Transverse colon (tissue), 4 donors: ENCODE data around the gene RSRC1. TPM values are rescaled to one million over a fixed set of nuclear protein-coding genes. Genes with fewer than 3 reads are reported as not detected.

Source experiments
- DNase-seq: peaks from one replicate; pipeline ENCODE4 v3.0.0-alpha.2; 2019
- H3K27ac ChIP-seq, 4 donors: fragments of 200-600 bp; sonication (generic); 2 replicates each; pipeline ENCODE4 v1.5.1; 2016 to 2018; ENCODE audit warnings: inconsistent platforms in 4 of 4
- H3K27me3 ChIP-seq: fragments of 200-600 bp; sonication (generic); 2 replicates; pipeline ENCODE4 v1.5.1; 2017; ENCODE audit warnings: inconsistent platforms
- H3K36me3 ChIP-seq, 4 donors: fragments of 200-600 bp; sonication (generic); 2 replicates each; pipeline ENCODE4 v1.5.1; 2017 to 2019; ENCODE audit warnings: inconsistent platforms in 4 of 4
- H3K4me1 ChIP-seq, 4 donors: fragments of 200-600 bp; sonication (generic); 2 replicates each; pipeline ENCODE4 v1.5.1; 2017 to 2020; ENCODE audit warnings: inconsistent platforms in 4 of 4
- H3K4me3 ChIP-seq, 4 donors: fragments of 200-600 bp; sonication (generic); 1 replicate in 1 of 4; 2 replicates in 3 of 4; pipeline versions ENCODE4 v1.5.1 to v1.6.1; 2017 to 2019; ENCODE audit warnings: inconsistent platforms in 4 of 4
- H3K9me3 ChIP-seq, 2 donors: fragments of 200-600 bp; sonication (generic); 2 replicates each; pipeline ENCODE4 v1.5.1; 2017 to 2019; ENCODE audit warnings: inconsistent platforms in 2 of 2
- CTCF ChIP-seq, 5 experiments: fragments of 200-600 bp in 3 of 5; fragments of 450-650 bp in 2 of 5; sonication (generic) in 3 of 5; IDR thresholded peaks; 1 replicate in 2 of 5; 2 replicates in 3 of 5; pipeline ENCODE4 v1.5.1; 2016 to 2017; ENCODE audit warnings: antibody characterized with exemption in 5 of 5, inconsistent platforms in 3 of 5, mild to moderate bottlenecking in 2 of 5, moderate library complexity in 1 of 5
- EP300 ChIP-seq: sonication (generic); formaldehyde crosslinking; IDR thresholded peaks from one replicate; pipeline ENCODE4 v1.6.1; 2017; ENCODE audit warnings: antibody characterized with exemption, low read depth
- POLR2A ChIP-seq: fragments of 450-650 bp; IDR thresholded peaks from one replicate; pipeline ENCODE4 v1.6.1; 2016; ENCODE audit warnings: antibody characterized with exemption, mild to moderate bottlenecking, moderate library complexity
- POLR2AphosphoS5 ChIP-seq, 3 donors: sonication (generic); formaldehyde crosslinking; IDR thresholded peaks; one replicate each; pipeline ENCODE4 v1.6.1; 2016; ENCODE audit warnings: antibody characterized with exemption in 3 of 3
- WGBS, 2 donors: methylation state at CpG; one replicate each; pipeline ENCODE4 v1.1.5; 2018; ENCODE audit warnings: low coverage in 1 of 2; 5-methylcytosine and 5-hydroxymethylcytosine counted together
- in situ Hi-C, 4 donors: fragments of 200-750 bp; cut with MboI; loops; one replicate each; pipeline versions ENCODE4 v1.15.0 to v1.15.1; 2017; ENCODE audit warnings: low sequenced_read_pairs in 3 of 4, low pct_ligation_motif_present in 1 of 4, low pct_unique_long_range_greater_than_20kb in 1 of 4
- intact Hi-C: fragments of 100-400 bp; cut with DNase I; formaldehyde crosslinking; loops from one replicate; pipeline ENCODE4 v1.15.1; 2023; ENCODE audit warnings: low total_unique reads
- total RNA-seq, 4 donors: library from RNA; depleted of rRNA; stranded (reverse); fragments of >200 nt; gene quantifications; one replicate each; pipeline ENCODE4 v1.1.0, GENCODE V29; 2016

The RSRC1 gene
- total RNA-seq, 4 donors from 2014 or later, result 5.6 to 65.1 (median 37.1) TPM

- peaks cover 20 to 65% (median 47%) of the 10 kb centered on the region in 4 donors for H3K4me1 ChIP-seq
- no peak for DNase-seq
- WGBS, 2 donors, result 9% methylated on average over 15 to 37 of the region's 37 CpGs
- TF ChIP-seq POLR2AphosphoS5 (IDR thresholded peaks at IDR 0.05) (peak in 2 of 3 donors; percentile 7), POLR2A (no peak)
- peaks cover 76% of the 10 kb centered on the region for H3K27me3 ChIP-seq
- no peaks in the 10 kb centered on the region for H3K9me3 ChIP-seq
- intact Hi-C loops, result no loop called here
- H3K4me3 ChIP-seq, result peak overlapping the region in 1 of 4 donors; percentile 48
- in situ Hi-C loops, result no loop called here
- no peaks in the 10 kb centered on the region for H3K36me3 ChIP-seq
- no peak overlapping the region for H3K27ac ChIP-seq
Observed at GRCh38 chr3:158106766-158107471, 3.0 kb upstream of the RSRC1 start.

GRCh38 chr3:158107605-158108444 is 2.1 kb upstream of the RSRC1 start:
- H3K4me1 ChIP-seq, result peaks cover 20 to 69% (median 46%) of the 10 kb centered on the region in 4 donors
- WGBS, 2 donors, result 17 to 19% methylated on average over 15 of the region's 15 CpGs
- no peak for DNase-seq
- no peaks in the 10 kb centered on the region for H3K36me3 ChIP-seq
- in situ Hi-C loops, result no loop called here
- intact Hi-C loops, result no loop called here
- TF ChIP-seq POLR2A (no peak), POLR2AphosphoS5 (IDR thresholded peaks at IDR 0.05) (peak in 1 of 3 donors; percentile 27)
- no peak overlapping the region for H3K27ac ChIP-seq
- no peak overlapping the region for H3K4me3 ChIP-seq
- peaks cover 67% of the 10 kb centered on the region for H3K27me3 ChIP-seq
- H3K9me3 ChIP-seq, result no peaks in the 10 kb centered on the region

- Histone ChIP-seq H3K4me1 (peaks cover 17 to 62% (median 40%) of the 10 kb centered on the region in 4 donors), H3K36me3 (no peaks in the 10 kb centered on the region), H3K27ac (no peak overlapping the region), H3K9me3 (no peaks in the 10 kb centered on the region), H3K27me3 (peaks cover 60% of the 10 kb centered on the region), H3K4me3 (no peak overlapping the region)
- in situ Hi-C loops, result no loop called here
- 0 to 11% methylated on average over 1 to 2 of the region's 2 CpGs for WGBS, 2 donors
- DNase-seq, result no peak
- intact Hi-C loops, result no loop called here
- TF ChIP-seq POLR2A (no peak), POLR2AphosphoS5 (IDR thresholded peaks at IDR 0.05) (no peak), EP300 (no peak), CTCF (IDR thresholded peaks at IDR 0.05) (no peak)
Observed at GRCh38 chr3:158108445-158108985, 1.4 kb upstream of the RSRC1 start.

- DNase-seq, result no peak
- WGBS, 2 donors, result 8 to 17% methylated on average over 6 to 9 of the region's 9 CpGs
- Histone ChIP-seq H3K4me1 (peaks cover 17 to 55% (median 32%) of the 10 kb centered on the region in 4 donors), H3K9me3 (no peaks in the 10 kb centered on the region), H3K4me3 (peak overlapping the region; percentile 62 to 93 (median 76)), H3K36me3 (no peaks in the 10 kb centered on the region), H3K27ac (peak overlapping the region in 3 of 4 donors; percentile 85 to 87 (median 87)), H3K27me3 (peaks cover 52% of the 10 kb centered on the region)
- TF ChIP-seq POLR2A (no peak), EP300 (no peak), CTCF (IDR thresholded peaks at IDR 0.05) (no peak), POLR2AphosphoS5 (IDR thresholded peaks at IDR 0.05) (no peak)
- in situ Hi-C loops (no loop called here), intact Hi-C loops (no loop called here)
Observed at GRCh38 chr3:158109295-158109803, 540 bp upstream of the RSRC1 start.
